ENCODE data around the gene SCD5.

- TF ChIP-seq CTCF (IDR thresholded peaks at IDR 0.05) = no peak
- no peak for TF ChIP-seq POLR2A (IDR thresholded peaks at IDR 0.05)
Observed at GRCh38 chr4:82744284-82744968, 54.2 kb downstream of the SCD5 start.

Measured in Peyer's patch (tissue), 4 donors.